ENCODE data around the gene CIDEC.
"Not testable (repeated sequence)": the region's sequence is repeated elsewhere in the genome, so short reads cannot be mapped to it uniquely, and the experiment has no call there.

The CIDEC gene

GRCh38 chr3:9878700-9879099 is 1.4 kb downstream of the CIDEC start:
- Histone ChIP-seq H2BK15ac (ENCODE audit: low read length) (no peak overlapping the region), H3K4me3 (ENCODE audit: low read length in 2 of 2) (no peak overlapping the region), H3K23ac (ENCODE audit: low read depth, low read length, poor library complexity) (no peak overlapping the region), H3K79me1 (ENCODE audit: low read depth, low read length) (no peaks in the 10 kb centered on the region), H3K14ac (ENCODE audit: low read length) (no peak overlapping the region), H4K91ac (ENCODE audit: low read depth, low read length, poor library complexity) (no peak overlapping the region), H2AFZ (ENCODE audit: low read length) (no peak overlapping the region), H3K27me3 (ENCODE audit: control insufficient read depth in 3 of 3, insufficient read depth in 3 of 3, low read depth in 1 of 3, low read length in 3 of 3) (peaks cover 0 to 15% (median 0%) of the 10 kb centered on the region in 3 experiments), H3K4me2 (ENCODE audit: insufficient read depth, low read length, poor library complexity, severe bottlenecking) (no peak overlapping the region), H3K18ac (ENCODE audit: low read length) (no peak overlapping the region), H2AK5ac (ENCODE audit: low read depth, low read length) (no peak overlapping the region), H3K4ac (ENCODE audit: low read length) (no peak overlapping the region), H4K8ac (ENCODE audit: low read depth, low read length) (peak overlapping the region; percentile 72), H2BK120ac (ENCODE audit: low read depth, low read length) (no peak overlapping the region), H2BK5ac (ENCODE audit: low read length) (no peak overlapping the region), H3K27ac (replicated peaks; ENCODE audit: low read length) (no peak overlapping the region), H3K9me3 (replicated peaks in 1 of 2; ENCODE audit: control insufficient read depth in 2 of 2, insufficient read depth in 1 of 2, low read depth in 1 of 2, low read length in 2 of 2) (no peaks in the 10 kb centered on the region), H2BK12ac (ENCODE audit: low read length) (peak overlapping the region; percentile 16), H3K36me3 (replicated peaks in 1 of 2; ENCODE audit: control insufficient read depth in 2 of 2, insufficient read depth in 2 of 2, low read length in 2 of 2) (no peaks in the 10 kb centered on the region), H3K4me1 (ENCODE audit: control insufficient read depth in 2 of 2, insufficient read depth in 1 of 2, low read depth in 1 of 2, low read length in 2 of 2) (no peaks in the 10 kb centered on the region), H3K9ac (ENCODE audit: low read depth, low read length, poor library complexity) (no peak overlapping the region)
- no CpG with 5 or more reads among the region's 5 CpGs for WGBS, 2 donors (ENCODE audit: extremely low coverage in 2 of 2, insufficient read length in 2 of 2, insufficient replicate concordance in 1 of 2)
- no peak for DNase-seq (ENCODE audit: low spot score)

GRCh38 chr3:9876991-9877390 is 3.1 kb downstream of the CIDEC start:
- Histone ChIP-seq H3K4me1 (ENCODE audit: control insufficient read depth in 2 of 2, insufficient read depth in 1 of 2, low read depth in 1 of 2, low read length in 2 of 2) (no peaks in the 10 kb centered on the region), H3K4me3 (ENCODE audit: low read length in 2 of 2) (no peak overlapping the region)

GRCh38 chr3:9876255-9876654 is 3.8 kb downstream of the CIDEC start:
- not testable (repeated sequence) for H2BK15ac ChIP-seq (ENCODE audit: low read length); H3K9me3 ChIP-seq (replicated peaks in 1 of 2; ENCODE audit: control insufficient read depth in 2 of 2, insufficient read depth in 1 of 2, low read depth in 1 of 2, low read length in 2 of 2); H3K79me1 ChIP-seq (ENCODE audit: low read depth, low read length); H3K27ac ChIP-seq (replicated peaks; ENCODE audit: low read length); H3K4ac ChIP-seq (ENCODE audit: low read length); H2AK5ac ChIP-seq (ENCODE audit: low read depth, low read length); H3K18ac ChIP-seq (ENCODE audit: low read length); H2BK12ac ChIP-seq (ENCODE audit: low read length); H2BK5ac ChIP-seq (ENCODE audit: low read length); H3K23ac ChIP-seq (ENCODE audit: low read depth, low read length, poor library complexity); H4K8ac ChIP-seq (ENCODE audit: low read depth, low read length); H4K91ac ChIP-seq (ENCODE audit: low read depth, low read length, poor library complexity); H3K4me1 ChIP-seq (ENCODE audit: control insufficient read depth in 2 of 2, insufficient read depth in 1 of 2, low read depth in 1 of 2, low read length in 2 of 2); H2BK120ac ChIP-seq (ENCODE audit: low read depth, low read length); DNase-seq (ENCODE audit: low spot score); H3K36me3 ChIP-seq (replicated peaks in 1 of 2; ENCODE audit: control insufficient read depth in 2 of 2, insufficient read depth in 2 of 2, low read length in 2 of 2); H3K4me2 ChIP-seq (ENCODE audit: insufficient read depth, low read length, poor library complexity, severe bottlenecking); H2AFZ ChIP-seq (ENCODE audit: low read length); H3K9ac ChIP-seq (ENCODE audit: low read depth, low read length, poor library complexity); H3K4me3 ChIP-seq (ENCODE audit: low read length in 2 of 2); H3K14ac ChIP-seq (ENCODE audit: low read length)
- no CpG with 5 or more reads among the region's 4 CpGs for WGBS, 2 donors (ENCODE audit: extremely low coverage in 2 of 2, insufficient read length in 2 of 2, insufficient replicate concordance in 1 of 2)
- peaks cover 0 to 15% (median 0%) of the 10 kb centered on the region in 3 experiments for H3K27me3 ChIP-seq (ENCODE audit: control insufficient read depth in 3 of 3, insufficient read depth in 3 of 3, low read depth in 1 of 3, low read length in 3 of 3)

More at GRCh38 chr3:9876991-9877390, 3.1 kb downstream of the CIDEC start:
- Histone ChIP-seq H2BK15ac (ENCODE audit: low read length) (no peak overlapping the region), H3K27ac (replicated peaks; ENCODE audit: low read length) (no peak overlapping the region), H2AFZ (ENCODE audit: low read length) (no peak overlapping the region), H2BK5ac (ENCODE audit: low read length) (no peak overlapping the region), H4K8ac (ENCODE audit: low read depth, low read length) (no peak overlapping the region), H4K91ac (ENCODE audit: low read depth, low read length, poor library complexity) (no peak overlapping the region), H3K9me3 (replicated peaks in 1 of 2; ENCODE audit: control insufficient read depth in 2 of 2, insufficient read depth in 1 of 2, low read depth in 1 of 2, low read length in 2 of 2) (no peaks in the 10 kb centered on the region), H3K4me2 (ENCODE audit: insufficient read depth, low read length, poor library complexity, severe bottlenecking) (no peak overlapping the region), H3K9ac (ENCODE audit: low read depth, low read length, poor library complexity) (no peak overlapping the region), H3K36me3 (replicated peaks in 1 of 2; ENCODE audit: control insufficient read depth in 2 of 2, insufficient read depth in 2 of 2, low read length in 2 of 2) (no peaks in the 10 kb centered on the region), H3K79me1 (ENCODE audit: low read depth, low read length) (no peaks in the 10 kb centered on the region), H3K27me3 (ENCODE audit: control insufficient read depth in 3 of 3, insufficient read depth in 3 of 3, low read depth in 1 of 3, low read length in 3 of 3) (peaks cover 0 to 15% (median 0%) of the 10 kb centered on the region in 3 experiments), H3K23ac (ENCODE audit: low read depth, low read length, poor library complexity) (no peak overlapping the region), H3K14ac (ENCODE audit: low read length) (no peak overlapping the region), H2BK120ac (ENCODE audit: low read depth, low read length) (no peak overlapping the region), H2BK12ac (ENCODE audit: low read length) (no peak overlapping the region), H3K4ac (ENCODE audit: low read length) (no peak overlapping the region), H3K18ac (ENCODE audit: low read length) (no peak overlapping the region), H2AK5ac (ENCODE audit: low read depth, low read length) (no peak overlapping the region)
- WGBS, 2 donors (ENCODE audit: extremely low coverage in 2 of 2, insufficient read length in 2 of 2, insufficient replicate concordance in 1 of 2), result no CpG with 5 or more reads among the region's 12 CpGs
- no peak for DNase-seq (ENCODE audit: low spot score)

- no peak overlapping the region for H3K23ac ChIP-seq (ENCODE audit: low read depth, low read length, poor library complexity)
Observed at GRCh38 chr3:9875448-9875847, 4.6 kb downstream of the CIDEC start.

More at GRCh38 chr3:9875448-9875847, 4.6 kb downstream of the CIDEC start:
- Histone ChIP-seq H3K9ac (ENCODE audit: low read depth, low read length, poor library complexity) (no peak overlapping the region), H2BK15ac (ENCODE audit: low read length) (no peak overlapping the region), H3K4me3 (ENCODE audit: low read length in 2 of 2) (no peak overlapping the region), H3K4me2 (ENCODE audit: insufficient read depth, low read length, poor library complexity, severe bottlenecking) (no peak overlapping the region), H4K91ac (ENCODE audit: low read depth, low read length, poor library complexity) (no peak overlapping the region), H2AFZ (ENCODE audit: low read length) (peak overlapping the region; percentile 29), H3K4ac (ENCODE audit: low read length) (no peak overlapping the region), H2AK5ac (ENCODE audit: low read depth, low read length) (no peak overlapping the region), H3K4me1 (ENCODE audit: control insufficient read depth in 2 of 2, insufficient read depth in 1 of 2, low read depth in 1 of 2, low read length in 2 of 2) (no peaks in the 10 kb centered on the region), H2BK5ac (ENCODE audit: low read length) (no peak overlapping the region), H3K27me3 (ENCODE audit: control insufficient read depth in 3 of 3, insufficient read depth in 3 of 3, low read depth in 1 of 3, low read length in 3 of 3) (peaks cover 0 to 15% (median 0%) of the 10 kb centered on the region in 3 experiments), H2BK120ac (ENCODE audit: low read depth, low read length) (no peak overlapping the region), H3K27ac (replicated peaks; ENCODE audit: low read length) (no peak overlapping the region), H4K8ac (ENCODE audit: low read depth, low read length) (no peak overlapping the region), H3K36me3 (replicated peaks in 1 of 2; ENCODE audit: control insufficient read depth in 2 of 2, insufficient read depth in 2 of 2, low read length in 2 of 2) (no peaks in the 10 kb centered on the region), H3K79me1 (ENCODE audit: low read depth, low read length) (no peaks in the 10 kb centered on the region), H3K14ac (ENCODE audit: low read length) (no peak overlapping the region), H3K9me3 (replicated peaks in 1 of 2; ENCODE audit: control insufficient read depth in 2 of 2, insufficient read depth in 1 of 2, low read depth in 1 of 2, low read length in 2 of 2) (no peaks in the 10 kb centered on the region), H2BK12ac (ENCODE audit: low read length) (no peak overlapping the region), H3K18ac (ENCODE audit: low read length) (no peak overlapping the region)
- DNase-seq (ENCODE audit: low spot score), result no peak

All from neuronal stem cell (in vitro differentiated cells).